K562 (cell line): ENCODE data around the gene TAAR5. TPM values are rescaled to one million over a fixed set of nuclear protein-coding genes. Genes with fewer than 3 reads are reported as not detected.

Source experiments
- ATAC-seq: fragments of 200-7000 bp; cut with Tn5 transposase; 3 replicates; pipeline ENCODE4 v1.9.1; 2020; ENCODE audit warnings: moderate library complexity
- BruUV-seq: library from RNA; stranded (reverse); fragments of 400-500 nt; replicated peaks from 2 replicates; lab custom pipeline; 2021; lab: Mats Ljungman, UMichigan
- CTCF ChIA-PET: fragments of 300-600 bp; formaldehyde crosslinking; extraction: SDS; loops from one replicate; lab custom pipeline; 2021; ENCODE audit warnings: low intra/inter-chr PET ratio; lab: Yijun Ruan, JAX
- POLR2A ChIA-PET: fragments of 300-600, 350-650 bp; sonication (Branson Sonifier 250); formaldehyde crosslinking; extraction: SDS; loops from one replicate; lab custom pipeline; 2021; ENCODE audit warnings: antibody characterized with exemption, inconsistent platforms; lab: Yijun Ruan, JAX
- DNase-seq, 4 experiments: peaks; one replicate each; pipeline versions ENCODE4 v3.0.0 to v3.0.0-alpha.2; 2011 to 2018; ENCODE audit warnings: low spot score in 3 of 4, mixed read lengths in 3 of 4; ENCODE audit errors: extremely low read depth in 1 of 4
- FAIRE-seq: peaks from 2 replicates; lab custom pipeline; 2011; peaks lifted over from hg19 to GRCh38; lab: Jason Lieb, UNC
- H2AFZ ChIP-seq: 2 replicates; pipeline ENCODE4 v1.6.0; 2011; ENCODE audit warnings: low read depth, low read length, control low read depth, inconsistent platforms
- H3K27ac ChIP-seq: fragments of 200-600 bp; 3 replicates; pipeline ENCODE4 v1.8.0; 2011; ENCODE audit warnings: low read depth, mild to moderate bottlenecking, control low read depth, inconsistent platforms, low read length, moderate library complexity, mixed read lengths; ENCODE audit errors: extremely low read depth
- H3K27me3 ChIP-seq, 2 experiments: fragments of 300-600 bp in 1 of 2; 2 replicates in 1 of 2; 3 replicates in 1 of 2; pipeline versions ENCODE4 v1.6.0 to v1.8.0; 2011; ENCODE audit warnings: inconsistent platforms in 2 of 2, low read length in 2 of 2, mild to moderate bottlenecking in 1 of 2, mixed read lengths in 1 of 2, moderate library complexity in 1 of 2; ENCODE audit not compliant: control insufficient read depth in 2 of 2, insufficient read depth in 2 of 2
- H3K36me3 ChIP-seq: fragments of 300-600 bp; 3 replicates; pipeline ENCODE4 v1.8.0; 2011; ENCODE audit warnings: mild to moderate bottlenecking, low read length, inconsistent platforms; ENCODE audit not compliant: control insufficient read depth, insufficient read depth
- H3K4me1 ChIP-seq, 2 experiments: fragments of 200-600 bp in 1 of 2; replicated peaks in 1 of 2; 2 replicates in 1 of 2; 3 replicates in 1 of 2; pipeline versions ENCODE4 v1.5.1 to v1.8.0; 2011; ENCODE audit warnings: inconsistent platforms in 2 of 2, low read length in 2 of 2, mild to moderate bottlenecking in 1 of 2, mixed read lengths in 1 of 2, moderate library complexity in 1 of 2; ENCODE audit not compliant: control insufficient read depth in 2 of 2, insufficient read depth in 2 of 2
- H3K4me2 ChIP-seq: 2 replicates; pipeline ENCODE4 v1.6.1; 2011; ENCODE audit warnings: low read length, control low read depth, inconsistent platforms, mixed read lengths; ENCODE audit not compliant: insufficient read depth
- H3K4me3 ChIP-seq: fragments of 200-600 bp; sonication (generic), shearing (Covaris generic); 2 replicates; pipeline ENCODE4 v1.5.1; 2016; ENCODE audit warnings: control low read depth, inconsistent platforms
- H3K79me2 ChIP-seq: fragments of 200-600 bp; 3 replicates; pipeline ENCODE4 v1.8.0; 2011; ENCODE audit warnings: low read length, inconsistent platforms; ENCODE audit not compliant: control insufficient read depth, insufficient read depth
- H3K9ac ChIP-seq, 2 experiments: 2 replicates each; pipeline versions ENCODE4 v1.6.0 to v1.6.1; 2011; ENCODE audit warnings: low read depth in 2 of 2, low read length in 2 of 2, control low read depth in 1 of 2, inconsistent platforms in 1 of 2, mild to moderate bottlenecking in 1 of 2, mixed read lengths in 1 of 2; ENCODE audit not compliant: insufficient read depth in 1 of 2
- H3K9me1 ChIP-seq: one replicate; pipeline ENCODE4 v1.6.0; 2011; ENCODE audit warnings: inconsistent platforms, mild to moderate bottlenecking, low read length, moderate library complexity; ENCODE audit not compliant: control insufficient read depth, insufficient read depth
- H3K9me3 ChIP-seq: replicated peaks from 2 replicates; pipeline ENCODE4 v1.5.1; 2011; ENCODE audit warnings: low read depth, low read length, inconsistent platforms; ENCODE audit not compliant: control insufficient read depth, insufficient read depth
- H4K20me1 ChIP-seq: replicated peaks from 2 replicates; pipeline ENCODE4 v1.6.1; 2011; ENCODE audit warnings: low read length, inconsistent platforms, mixed read lengths; ENCODE audit not compliant: control insufficient read depth, insufficient read depth
- GABPB1 ChIP-seq: sonication (generic); formaldehyde crosslinking; IDR thresholded peaks from 2 replicates; pipeline ENCODE4 v1.8.0; 2022; ENCODE audit warnings: mild to moderate bottlenecking, missing genetic modification reagents
- KDM5B ChIP-seq: fragments of 200-600 bp; sonication (generic); IDR thresholded peaks from 2 replicates; pipeline ENCODE4 v1.6.1; 2012; ENCODE audit warnings: low read depth, mild to moderate bottlenecking, moderate library complexity, low read length, control low read depth, inconsistent platforms; ENCODE audit not compliant: insufficient replicate concordance
- KLF10 ChIP-seq: fragments of 250-450 bp; sonication (Bioruptor Pico); IDR thresholded peaks from 2 replicates; pipeline ENCODE4 v1.6.1; 2021; ENCODE audit warnings: matching md5 sums
- MYNN ChIP-seq, 2 experiments: sonication (generic); formaldehyde crosslinking in 1 of 2; IDR thresholded peaks; 2 replicates each; pipeline versions ENCODE4 v1.5.0 to v1.6.1; 2016 to 2020; ENCODE audit warnings: antibody characterized with exemption in 1 of 2, missing genetic modification reagents in 1 of 2
- SP2 ChIP-seq: IDR thresholded peaks from 2 replicates; pipeline ENCODE4 v1.6.1; 2011; ENCODE audit warnings: mild to moderate bottlenecking, low read depth, low read length, moderate library complexity; ENCODE audit not compliant: poor library complexity, severe bottlenecking; ENCODE audit errors: extremely low read depth
- UBTF ChIP-seq, 2 experiments: IDR thresholded peaks; 2 replicates each; pipeline ENCODE4 v1.6.1; 2012; ENCODE audit warnings: improper control_type of control experiment in 2 of 2, low read depth in 2 of 2, low read length in 2 of 2, borderline replicate concordance in 1 of 2
- WHSC1 ChIP-seq: IDR thresholded peaks from one replicate; pipeline ENCODE4 v1.6.1; 2012; ENCODE audit warnings: low read length, control low read depth, inconsistent platforms
- XRCC5 ChIP-seq: fragments of 200-400 bp; formaldehyde crosslinking; IDR thresholded peaks from 2 replicates; pipeline ENCODE4 v1.6.1; 2017; ENCODE audit warnings: low read depth, mild to moderate bottlenecking, low read length
- ZSCAN32 ChIP-seq: fragments of 450-650 bp; formaldehyde crosslinking; IDR thresholded peaks from 2 replicates; pipeline ENCODE4 v1.4.0; 2020; ENCODE audit warnings: mild to moderate bottlenecking, moderate library complexity
- WGBS: fragments of 100-300 bp; shearing (Covaris generic); methylation state at CpG from one replicate; pipeline ENCODE4 v1.1.6; 2016; ENCODE audit warnings: low coverage, mixed read lengths; ENCODE audit not compliant: insufficient coverage; ENCODE audit errors: missing lambda C conversion rate; 5-methylcytosine and 5-hydroxymethylcytosine counted together
- in situ Hi-C: fragments of 300-500 bp; cut with MboI; formaldehyde crosslinking; loops from 4 replicates; pipeline ENCODE4 v1.15.0; 2018; ENCODE audit warnings: inconsistent platforms, mixed read lengths
- intact Hi-C: fragments of 100-400 bp; cut with micrococcal nuclease; formaldehyde crosslinking; loops from 2 replicates; pipeline ENCODE4 v1.14.2; 2022
- polyA plus RNA-seq, 8 experiments: library from polyadenylated mRNA; depleted of rRNA in 4 of 8; stranded (reverse) in 5 of 8; unstranded in 3 of 8; fragments of >200 nt; fragmentation: Nextera tagmentation in 2 of 8; fragmentation: Illumina TruSeq in 1 of 8; extraction: Ambion mirVana in 2 of 8; extraction: Trizol in 1 of 8; gene quantifications; 2 replicates each; pipeline versions ENCODE4 v1.2.1 to v1.2.3, GENCODE V29; 2011 to 2014; ENCODE audit warnings: inconsistent platforms in 1 of 8, missing spikeins in 1 of 8
- total RNA-seq, 7 experiments: library from RNA; depleted of rRNA in 6 of 7; stranded (reverse); fragments of >200 nt in 6 of 7; fragmentation: Illumina TruSeq in 2 of 7; extraction: Trizol in 2 of 7; gene quantifications; 2 replicates each; pipeline versions ENCODE4 v1.2.1 to v1.2.3, GENCODE V29; 2011 to 2021; ENCODE audit warnings: low replicate concordance in 1 of 7
- TF ChIP-seq, protein P1 (sequence below): sonication (generic); formaldehyde crosslinking; IDR thresholded peaks from 2 replicates; pipeline ENCODE4 v1.8.1; 2023; ENCODE audit warnings: mild to moderate bottlenecking, missing genetic modification reagents
- TF ChIP-seq, protein P2 (sequence below): fragments of 250-450 bp; sonication (Bioruptor Pico); IDR thresholded peaks from 2 replicates; pipeline ENCODE4 v1.5.0; 2021; ENCODE audit warnings: mild to moderate bottlenecking, moderate library complexity
- TF ChIP-seq, protein P3 (sequence below): sonication (generic); formaldehyde crosslinking; IDR thresholded peaks from 2 replicates; pipeline ENCODE4 v1.8.0; 2022; ENCODE audit warnings: missing genetic modification reagents, mild to moderate bottlenecking, borderline replicate concordance

The TAAR5 gene
- total and polyA plus RNA-seq, 9 of the 15 experiments (the other 6 are each of a cell fraction or from before 2014, with no cell fraction given): not detected

GRCh38 chr6:132569170-132569569 lies 20.4 kb downstream of the TAAR5 start:
- Histone ChIP-seq H3K27me3 (peaks cover 0 to 7% of the 10 kb centered on the region in 2 experiments; a peak in 2 of 5 replicates), H3K9me3 (no peaks in the 10 kb centered on the region), H3K9ac (no peak overlapping the region), H3K4me1 (no peaks in the 10 kb centered on the region), H3K27ac (no peak overlapping the region), H3K4me3 (no peak overlapping the region), H3K4me2 (no peak overlapping the region), H3K36me3 (no peaks in the 10 kb centered on the region), H3K9me1 (no peaks in the 10 kb centered on the region), H3K79me2 (no peaks in the 10 kb centered on the region), H2AFZ (no peak overlapping the region), H4K20me1 (no peaks in the 10 kb centered on the region)
- POLR2A ChIA-PET: no interaction called here
- FAIRE-seq (no peak), ATAC-seq (no peak; the same call in 2 of the 3 replicates), DNase-seq (no peak)
- CTCF ChIA-PET: no interaction called here
- intact Hi-C loops: no loop called here
- BruUV-seq: no TSS peak
- in situ Hi-C loops: no loop called here
- WGBS: 0% methylated on average over 4 of the region's 4 CpGs
- TF ChIP-seq, protein P1, sequence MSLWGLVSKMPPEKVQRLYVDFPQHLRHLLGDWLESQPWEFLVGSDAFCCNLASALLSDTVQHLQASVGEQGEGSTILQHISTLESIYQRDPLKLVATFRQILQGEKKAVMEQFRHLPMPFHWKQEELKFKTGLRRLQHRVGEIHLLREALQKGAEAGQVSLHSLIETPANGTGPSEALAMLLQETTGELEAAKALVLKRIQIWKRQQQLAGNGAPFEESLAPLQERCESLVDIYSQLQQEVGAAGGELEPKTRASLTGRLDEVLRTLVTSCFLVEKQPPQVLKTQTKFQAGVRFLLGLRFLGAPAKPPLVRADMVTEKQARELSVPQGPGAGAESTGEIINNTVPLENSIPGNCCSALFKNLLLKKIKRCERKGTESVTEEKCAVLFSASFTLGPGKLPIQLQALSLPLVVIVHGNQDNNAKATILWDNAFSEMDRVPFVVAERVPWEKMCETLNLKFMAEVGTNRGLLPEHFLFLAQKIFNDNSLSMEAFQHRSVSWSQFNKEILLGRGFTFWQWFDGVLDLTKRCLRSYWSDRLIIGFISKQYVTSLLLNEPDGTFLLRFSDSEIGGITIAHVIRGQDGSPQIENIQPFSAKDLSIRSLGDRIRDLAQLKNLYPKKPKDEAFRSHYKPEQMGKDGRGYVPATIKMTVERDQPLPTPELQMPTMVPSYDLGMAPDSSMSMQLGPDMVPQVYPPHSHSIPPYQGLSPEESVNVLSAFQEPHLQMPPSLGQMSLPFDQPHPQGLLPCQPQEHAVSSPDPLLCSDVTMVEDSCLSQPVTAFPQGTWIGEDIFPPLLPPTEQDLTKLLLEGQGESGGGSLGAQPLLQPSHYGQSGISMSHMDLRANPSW (CRISPR knock-in tag): no peak
- TF ChIP-seq, protein P2, sequence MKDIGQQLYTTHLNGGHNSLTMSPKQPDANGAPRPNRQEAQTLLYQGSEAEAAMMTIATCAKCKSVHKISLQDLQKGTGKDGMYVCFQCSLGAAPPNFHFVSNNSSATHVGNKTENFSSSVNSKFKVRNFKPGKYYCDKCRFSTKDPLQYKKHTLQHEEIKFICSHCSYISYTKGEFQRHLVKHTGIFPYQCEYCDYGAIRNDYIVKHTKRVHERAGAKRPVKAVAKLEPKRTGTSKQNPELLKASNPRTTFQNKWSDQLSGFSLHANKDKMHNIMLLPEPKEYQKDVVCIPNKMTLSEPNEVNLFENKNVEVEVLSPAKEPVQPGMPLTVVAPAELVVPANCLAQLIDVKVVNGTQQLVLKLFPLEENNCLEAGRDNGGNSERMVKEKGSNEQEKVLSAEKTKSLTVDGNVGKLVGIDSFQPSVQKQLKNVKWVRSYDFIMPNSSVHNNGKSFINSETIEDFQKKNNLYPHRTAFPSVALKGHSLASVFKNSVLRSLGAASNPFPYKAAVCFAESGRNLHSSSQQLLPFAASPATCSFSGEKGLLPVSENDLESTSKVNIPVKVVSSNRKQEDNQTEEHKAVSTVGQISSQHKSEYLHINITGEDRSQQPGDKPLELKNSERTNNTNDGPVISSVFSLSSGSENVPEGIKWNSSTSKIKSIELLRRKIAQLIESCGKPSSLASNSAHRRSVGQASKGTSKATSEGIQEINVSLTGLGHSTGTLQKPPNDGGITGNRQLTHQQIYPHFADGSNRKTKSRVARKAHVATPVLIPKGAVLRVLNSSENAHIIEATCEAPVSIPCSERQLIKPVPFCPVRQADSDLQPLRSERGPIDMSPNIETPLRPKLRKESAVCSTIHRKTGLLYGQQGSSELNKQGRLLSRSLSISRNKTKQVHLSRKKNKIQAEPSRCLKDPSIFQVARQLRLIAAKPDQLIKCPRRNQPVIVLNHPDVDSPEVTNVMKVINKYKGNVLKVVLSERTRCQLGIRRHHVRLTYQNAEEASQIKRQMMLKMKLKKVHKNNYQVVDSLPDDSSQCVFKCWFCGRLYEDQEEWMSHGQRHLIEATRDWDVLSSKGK: no peak
- TF ChIP-seq SP2: no peak
- no peak for TF ChIP-seq WHSC1
- TF ChIP-seq ZSCAN32 (CRISPR knock-in tag): no peak
- TF ChIP-seq XRCC5: no peak
- TF ChIP-seq MYNN (IDR thresholded peaks at IDR 0.05): no peak
- no peak for TF ChIP-seq MYNN (CRISPR knock-in tag; IDR thresholded peaks at IDR 0.05)
- TF ChIP-seq, protein P3, sequence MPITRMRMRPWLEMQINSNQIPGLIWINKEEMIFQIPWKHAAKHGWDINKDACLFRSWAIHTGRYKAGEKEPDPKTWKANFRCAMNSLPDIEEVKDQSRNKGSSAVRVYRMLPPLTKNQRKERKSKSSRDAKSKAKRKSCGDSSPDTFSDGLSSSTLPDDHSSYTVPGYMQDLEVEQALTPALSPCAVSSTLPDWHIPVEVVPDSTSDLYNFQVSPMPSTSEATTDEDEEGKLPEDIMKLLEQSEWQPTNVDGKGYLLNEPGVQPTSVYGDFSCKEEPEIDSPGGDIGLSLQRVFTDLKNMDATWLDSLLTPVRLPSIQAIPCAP (CRISPR knock-in tag): no peak
- no peak for TF ChIP-seq UBTF (IDR thresholded peaks at IDR 0.05; ENCODE audit: borderline replicate concordance in 1 of 2, low read depth in 2 of 2, low read length in 2 of 2)
- no peak for TF ChIP-seq GABPB1 (CRISPR knock-in tag)
- no peak for TF ChIP-seq KDM5B
- TF ChIP-seq KLF10 (CRISPR knock-in tag): no peak
